PFSK-1 (cell line): ENCODE results near the gene SFMBT2.

Source experiments
- POLR2AphosphoS5 ChIP-seq: IDR thresholded peaks from 2 replicates; pipeline ENCODE4 v1.6.1; 2012; ENCODE audit warnings: low read depth, mild to moderate bottlenecking, control low read depth, low read length, moderate library complexity
- SIN3A ChIP-seq: IDR thresholded peaks from 2 replicates; pipeline ENCODE4 v1.6.1; 2012; ENCODE audit warnings: mild to moderate bottlenecking, low read length, moderate library complexity, borderline replicate concordance; ENCODE audit not compliant: insufficient read depth
- TAF1 ChIP-seq: IDR thresholded peaks from 2 replicates; pipeline ENCODE4 v1.6.1; 2012; ENCODE audit warnings: low read length, control low read depth, borderline replicate concordance; ENCODE audit not compliant: insufficient read depth
- TF ChIP-seq, protein P1 (sequence below), 2 experiments: IDR thresholded peaks; 2 replicates each; pipeline versions ENCODE4 v1.6.1 to v1.8.0; 2011 to 2012; ENCODE audit warnings: low read depth in 2 of 2, low read length in 2 of 2, control low read depth in 1 of 2, inconsistent platforms in 1 of 2, mild to moderate bottlenecking in 1 of 2, moderate library complexity in 1 of 2; ENCODE audit not compliant: insufficient read depth in 1 of 2

DNA sequence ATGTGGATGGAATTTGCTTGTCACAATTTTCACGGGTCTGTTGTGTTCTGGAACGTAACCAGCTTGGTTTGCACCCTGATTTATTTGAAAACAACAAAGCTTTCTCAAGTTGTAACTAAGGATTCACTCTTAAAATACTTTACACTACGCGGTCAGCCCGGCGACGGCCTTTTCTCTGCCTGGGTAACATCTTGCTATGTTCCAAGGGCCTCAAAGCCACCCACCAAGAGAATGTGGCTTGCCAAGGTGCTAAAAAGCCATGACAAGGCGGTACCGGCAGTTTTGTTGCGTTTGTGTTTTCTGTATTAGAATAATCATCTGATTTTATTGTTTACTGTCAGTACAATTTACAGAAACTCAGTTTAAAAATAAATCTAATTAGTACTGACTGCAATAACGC lies 220.9 kb downstream of the SFMBT2 start:
- TF ChIP-seq, protein P1, sequence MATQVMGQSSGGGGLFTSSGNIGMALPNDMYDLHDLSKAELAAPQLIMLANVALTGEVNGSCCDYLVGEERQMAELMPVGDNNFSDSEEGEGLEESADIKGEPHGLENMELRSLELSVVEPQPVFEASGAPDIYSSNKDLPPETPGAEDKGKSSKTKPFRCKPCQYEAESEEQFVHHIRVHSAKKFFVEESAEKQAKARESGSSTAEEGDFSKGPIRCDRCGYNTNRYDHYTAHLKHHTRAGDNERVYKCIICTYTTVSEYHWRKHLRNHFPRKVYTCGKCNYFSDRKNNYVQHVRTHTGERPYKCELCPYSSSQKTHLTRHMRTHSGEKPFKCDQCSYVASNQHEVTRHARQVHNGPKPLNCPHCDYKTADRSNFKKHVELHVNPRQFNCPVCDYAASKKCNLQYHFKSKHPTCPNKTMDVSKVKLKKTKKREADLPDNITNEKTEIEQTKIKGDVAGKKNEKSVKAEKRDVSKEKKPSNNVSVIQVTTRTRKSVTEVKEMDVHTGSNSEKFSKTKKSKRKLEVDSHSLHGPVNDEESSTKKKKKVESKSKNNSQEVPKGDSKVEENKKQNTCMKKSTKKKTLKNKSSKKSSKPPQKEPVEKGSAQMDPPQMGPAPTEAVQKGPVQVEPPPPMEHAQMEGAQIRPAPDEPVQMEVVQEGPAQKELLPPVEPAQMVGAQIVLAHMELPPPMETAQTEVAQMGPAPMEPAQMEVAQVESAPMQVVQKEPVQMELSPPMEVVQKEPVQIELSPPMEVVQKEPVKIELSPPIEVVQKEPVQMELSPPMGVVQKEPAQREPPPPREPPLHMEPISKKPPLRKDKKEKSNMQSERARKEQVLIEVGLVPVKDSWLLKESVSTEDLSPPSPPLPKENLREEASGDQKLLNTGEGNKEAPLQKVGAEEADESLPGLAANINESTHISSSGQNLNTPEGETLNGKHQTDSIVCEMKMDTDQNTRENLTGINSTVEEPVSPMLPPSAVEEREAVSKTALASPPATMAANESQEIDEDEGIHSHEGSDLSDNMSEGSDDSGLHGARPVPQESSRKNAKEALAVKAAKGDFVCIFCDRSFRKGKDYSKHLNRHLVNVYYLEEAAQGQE (IDR thresholded peaks at IDR 0.05; ENCODE audit: insufficient read depth in 1 of 2, low read depth in 2 of 2, low read length in 2 of 2) = no peak
- TF ChIP-seq POLR2AphosphoS5 (no peak), TAF1 (no peak), SIN3A (no peak)
